NCI-H1694 treated with DMSO at 0.1 percent for 48 hours (cell line): ENCODE results near the gene PPP1R9B.

Experiments
- DNase-seq: peaks from one replicate; lab custom pipeline; 2025; lab: John Stamatoyannopoulos, UW

PPP1R9B gene

GRCh38 chr17:50088952-50089825, 61.3 kb downstream of the PPP1R9B start:
- no peak for DNase-seq

GRCh38 chr17:50087912-50088405, 62.5 kb downstream of the PPP1R9B start:
- DNase-seq = no peak

GRCh38 chr17:50087246-50087911, 63.1 kb downstream of the PPP1R9B start:
- DNase-seq = peak; percentile 63
